DMS 273 (cell line): ENCODE measurements around the gene MORN3.
"Not testable (repeated sequence)": the region's sequence is repeated elsewhere in the genome, so short reads cannot be mapped to it uniquely, and the experiment has no call there.

Source experiments
- DNase-seq: peaks from one replicate; lab custom pipeline; 2025; ENCODE audit not compliant: unreplicated experiment; lab: John Stamatoyannopoulos, UW

The MORN3 gene, protein sequence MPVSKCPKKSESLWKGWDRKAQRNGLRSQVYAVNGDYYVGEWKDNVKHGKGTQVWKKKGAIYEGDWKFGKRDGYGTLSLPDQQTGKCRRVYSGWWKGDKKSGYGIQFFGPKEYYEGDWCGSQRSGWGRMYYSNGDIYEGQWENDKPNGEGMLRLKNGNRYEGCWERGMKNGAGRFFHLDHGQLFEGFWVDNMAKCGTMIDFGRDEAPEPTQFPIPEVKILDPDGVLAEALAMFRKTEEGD

DNA sequence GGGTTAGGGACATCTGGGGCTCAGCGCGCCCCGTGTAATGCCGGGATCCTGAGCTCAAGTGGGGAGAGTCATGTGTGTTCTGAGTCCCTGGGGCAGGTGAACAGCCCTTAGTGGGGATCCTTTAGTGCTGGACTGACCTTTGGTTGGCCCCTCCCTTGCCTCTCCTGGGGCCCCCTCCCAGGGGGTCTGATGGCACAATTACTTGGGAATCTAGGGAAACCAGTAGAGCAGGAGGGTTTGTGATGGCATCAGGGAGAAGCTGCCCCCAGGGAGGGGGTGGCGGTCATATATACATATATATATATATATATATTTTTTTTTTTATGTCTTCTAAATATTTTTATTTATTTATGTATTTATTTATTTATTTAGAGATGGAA is at the start of gene MORN3:
MORN3 (minus strand) TSS at position 134 of the 380 bp plus-strand sequence. CDS start 171 bp downstream, outside the sequence.
- DNase-seq, result no peak

DNA sequence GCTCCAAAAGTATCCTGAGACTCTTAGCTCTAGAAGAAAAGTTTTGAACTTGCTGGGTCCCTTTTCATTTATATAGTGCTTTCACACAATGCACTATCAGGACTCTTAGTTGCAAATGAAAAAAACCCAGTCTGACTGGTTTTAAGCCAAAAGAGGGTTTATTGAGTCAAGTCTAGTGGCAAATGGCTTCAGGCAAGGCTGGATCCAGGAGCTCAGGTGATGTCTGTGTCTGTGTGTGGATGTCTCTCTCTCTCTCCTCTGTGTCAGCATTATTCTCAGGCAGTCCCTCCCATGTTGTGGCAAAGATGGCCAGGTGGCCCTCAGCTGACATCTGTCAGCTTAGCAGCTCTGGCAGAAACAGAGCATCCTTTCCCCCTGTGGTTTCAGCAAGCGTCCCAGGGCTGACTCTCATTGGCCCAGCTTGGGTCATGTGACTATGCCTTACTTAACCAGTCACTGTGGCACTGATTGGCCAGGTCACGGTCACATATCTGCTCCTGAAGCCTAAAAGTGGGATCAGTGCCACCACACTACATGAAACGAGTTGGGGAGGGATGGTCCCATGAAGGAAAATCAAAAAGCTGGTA is 49.3 kb upstream of the MORN3 start:
- DNase-seq, result peak; percentile 56

DNA sequence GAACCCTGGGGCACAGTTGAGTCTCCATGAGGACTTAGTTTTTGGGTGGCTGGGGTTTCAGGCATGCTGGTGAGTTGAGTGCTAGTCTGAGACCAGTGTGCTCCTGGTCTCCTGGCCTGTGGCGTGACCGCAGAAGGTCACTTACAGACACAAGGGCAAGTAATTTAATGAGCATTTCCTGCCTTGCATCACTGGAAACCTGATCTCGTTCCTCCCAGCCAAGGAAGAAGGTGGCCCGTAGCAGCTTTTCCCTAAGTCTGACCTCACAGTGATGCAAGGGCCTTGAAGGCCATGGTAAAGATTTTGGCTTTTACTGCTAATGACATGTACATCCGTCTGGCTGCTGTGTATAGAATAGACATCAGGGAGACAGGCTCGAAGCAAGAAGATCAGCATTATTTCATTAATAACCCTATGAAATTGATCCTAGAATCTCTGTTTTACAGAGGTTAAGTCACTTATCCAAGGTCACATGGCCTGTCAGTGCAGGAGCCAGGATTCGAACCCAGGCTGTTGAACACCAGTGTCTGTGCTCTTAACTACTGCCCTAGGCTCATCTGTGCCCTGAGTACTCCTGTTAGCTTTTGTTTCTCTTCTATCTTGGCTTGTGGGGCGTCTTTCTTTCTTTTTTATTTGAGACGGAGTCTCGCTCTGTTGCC is 47.7 kb upstream of the MORN3 start:
- peak; percentile 9 for DNase-seq

DNA sequence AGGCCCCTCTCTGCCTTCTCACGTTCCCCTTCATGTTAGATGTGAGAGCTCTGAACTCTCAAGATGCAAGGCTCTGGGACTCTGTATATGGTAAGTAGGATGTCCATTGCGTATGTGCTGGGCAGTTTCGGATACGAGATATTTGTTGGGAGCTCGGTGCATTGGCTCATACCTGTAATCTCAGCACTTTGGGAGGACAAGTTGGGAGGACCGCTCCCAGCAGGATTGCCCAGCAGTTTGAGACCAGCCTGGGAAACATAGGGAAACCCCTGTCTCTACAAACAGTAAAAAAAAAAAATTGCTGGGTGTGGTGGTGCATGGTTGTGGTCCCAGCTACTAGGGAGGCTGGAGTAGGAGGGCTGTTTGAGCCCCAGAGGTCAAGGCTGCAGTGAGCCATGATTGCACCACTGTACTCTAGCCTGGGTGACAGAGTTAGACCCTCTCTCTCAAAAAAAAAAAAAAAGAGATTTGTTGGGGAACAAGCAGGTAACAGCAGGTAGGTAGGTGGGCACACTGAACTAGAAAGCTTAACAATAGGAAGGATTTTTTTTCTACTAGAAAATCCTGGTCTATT is 46.5 kb upstream of the MORN3 start:
- no peak for DNase-seq

DNA sequence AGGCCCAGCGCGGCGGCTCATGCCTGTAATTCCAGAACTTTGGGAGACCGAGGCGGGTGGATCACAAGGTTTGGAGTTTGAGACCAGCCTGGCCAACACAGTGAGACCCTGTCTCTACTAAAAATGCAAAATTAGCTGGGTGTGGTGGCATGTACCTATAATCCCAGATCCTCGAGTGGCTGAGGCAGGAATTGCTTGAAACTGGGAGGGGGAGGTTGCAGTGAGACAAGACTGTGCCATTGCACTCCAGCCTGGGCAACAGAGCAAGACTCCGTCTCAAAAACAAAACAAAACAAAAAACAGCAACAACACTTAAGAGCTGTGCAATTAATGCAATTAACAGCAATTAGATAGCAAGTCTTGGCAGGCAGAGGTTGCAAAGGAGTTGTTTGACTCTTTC is 45.6 kb upstream of the MORN3 start:
- DNase-seq, result not testable (repeated sequence)

DNA sequence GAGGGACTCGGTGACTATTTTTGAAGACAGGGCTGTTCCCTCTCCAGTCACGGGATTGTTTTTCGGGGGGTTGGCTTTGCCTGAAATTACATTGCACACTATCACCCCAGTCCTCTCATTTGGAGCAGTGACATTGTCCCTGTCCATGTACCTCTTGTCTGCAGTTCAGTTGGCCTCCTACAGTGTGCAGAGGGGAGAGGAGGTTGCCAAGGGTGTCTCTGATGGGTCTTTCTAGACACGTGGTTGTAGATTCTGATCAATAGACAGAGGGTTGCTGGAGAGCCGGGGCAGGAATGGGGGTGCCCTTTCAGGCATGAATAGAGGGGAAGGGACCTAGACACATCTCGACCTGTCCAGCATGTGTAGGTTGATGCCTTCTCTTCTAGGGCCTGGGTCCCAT is 44.3 kb upstream of the MORN3 start:
- peak; percentile 43 for DNase-seq

DNA sequence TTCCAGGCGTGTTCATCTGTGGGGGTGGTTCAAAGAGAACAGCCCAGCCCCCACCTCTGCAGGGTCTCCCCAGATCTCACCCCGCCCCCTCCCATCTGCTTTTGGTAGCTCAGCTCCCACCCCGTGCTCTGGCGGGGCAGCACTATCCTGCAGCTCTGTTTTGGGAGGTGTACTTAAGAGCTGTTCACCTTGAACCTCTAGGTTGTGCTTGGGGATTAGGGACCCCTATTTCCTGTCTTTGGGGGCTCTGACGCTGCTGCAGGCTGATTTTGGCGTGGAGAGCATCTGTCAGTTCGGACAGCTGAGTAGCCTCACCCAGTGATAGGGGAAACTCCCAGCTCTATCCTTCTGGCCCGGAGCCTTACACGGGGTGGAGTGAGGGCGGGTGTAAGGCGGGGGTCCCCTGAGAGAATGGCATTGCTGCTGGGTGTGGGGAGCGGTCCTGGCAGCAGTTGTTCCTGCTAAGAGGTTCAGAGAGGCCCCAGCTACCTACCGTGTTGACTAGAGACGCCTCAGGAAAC is 43.9 kb upstream of the MORN3 start:
- DNase-seq, result peak; percentile 72

DNA sequence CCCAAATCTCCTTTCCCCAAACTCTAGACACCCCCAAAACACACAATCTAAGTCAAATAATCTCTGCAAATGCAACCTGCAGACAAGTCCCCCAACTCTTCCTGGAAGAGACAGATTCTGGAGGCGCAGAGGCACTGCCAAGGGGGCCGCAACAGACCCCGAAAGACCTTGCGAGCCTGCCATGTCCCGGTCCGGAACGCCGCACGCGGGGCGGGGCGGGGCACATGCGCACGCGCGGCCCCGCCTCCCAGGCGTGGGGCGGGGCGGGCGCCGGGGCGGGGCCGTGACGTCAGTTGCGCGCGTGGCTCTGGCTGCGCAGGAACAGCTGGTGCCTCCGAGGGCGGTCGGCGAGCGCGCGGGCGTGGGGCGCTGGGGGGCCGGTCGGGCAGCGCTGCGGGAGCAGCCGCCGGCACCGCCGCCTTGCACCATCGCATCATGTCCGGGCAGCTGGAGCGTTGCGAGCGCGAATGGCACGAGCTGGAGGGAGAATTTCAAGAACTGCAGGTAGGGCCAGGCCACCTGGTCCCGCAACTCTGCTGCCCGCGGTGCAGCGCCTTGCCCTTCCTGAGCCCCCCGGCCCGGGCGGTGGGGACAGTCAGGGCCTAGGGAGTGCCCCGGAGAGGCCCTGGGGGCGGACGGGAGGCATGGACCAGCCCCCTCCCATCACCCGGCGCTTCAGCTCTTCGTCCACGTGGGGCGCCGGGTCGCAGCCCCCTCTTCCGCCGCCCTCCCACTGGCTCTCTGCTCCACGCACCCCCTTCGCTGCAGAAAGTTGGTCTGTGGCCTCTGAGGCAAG is 43.2 kb upstream of the MORN3 start, which contains the start of gene TMEM120B:
TMEM120B (plus strand) TSS at position 292 of the 796 bp plus-strand sequence; CDS start at position 436, 144 bp downstream.
- DNase-seq, result peak; percentile 89

DNA sequence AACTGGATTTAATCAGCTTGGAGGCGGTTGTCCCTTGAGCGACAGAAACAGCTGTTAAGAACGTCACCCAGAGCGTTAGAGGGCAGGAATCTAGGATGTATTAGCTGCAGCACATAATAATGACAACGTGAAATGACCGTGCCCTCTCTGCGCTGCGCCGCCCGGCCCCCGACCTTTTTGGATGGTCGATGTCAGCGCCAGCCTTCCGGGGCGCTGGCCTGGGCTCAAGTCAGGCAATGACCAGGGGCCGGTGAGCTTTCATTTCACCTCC is 42.7 kb upstream of the MORN3 start:
- DNase-seq, result peak; percentile 54

DNA sequence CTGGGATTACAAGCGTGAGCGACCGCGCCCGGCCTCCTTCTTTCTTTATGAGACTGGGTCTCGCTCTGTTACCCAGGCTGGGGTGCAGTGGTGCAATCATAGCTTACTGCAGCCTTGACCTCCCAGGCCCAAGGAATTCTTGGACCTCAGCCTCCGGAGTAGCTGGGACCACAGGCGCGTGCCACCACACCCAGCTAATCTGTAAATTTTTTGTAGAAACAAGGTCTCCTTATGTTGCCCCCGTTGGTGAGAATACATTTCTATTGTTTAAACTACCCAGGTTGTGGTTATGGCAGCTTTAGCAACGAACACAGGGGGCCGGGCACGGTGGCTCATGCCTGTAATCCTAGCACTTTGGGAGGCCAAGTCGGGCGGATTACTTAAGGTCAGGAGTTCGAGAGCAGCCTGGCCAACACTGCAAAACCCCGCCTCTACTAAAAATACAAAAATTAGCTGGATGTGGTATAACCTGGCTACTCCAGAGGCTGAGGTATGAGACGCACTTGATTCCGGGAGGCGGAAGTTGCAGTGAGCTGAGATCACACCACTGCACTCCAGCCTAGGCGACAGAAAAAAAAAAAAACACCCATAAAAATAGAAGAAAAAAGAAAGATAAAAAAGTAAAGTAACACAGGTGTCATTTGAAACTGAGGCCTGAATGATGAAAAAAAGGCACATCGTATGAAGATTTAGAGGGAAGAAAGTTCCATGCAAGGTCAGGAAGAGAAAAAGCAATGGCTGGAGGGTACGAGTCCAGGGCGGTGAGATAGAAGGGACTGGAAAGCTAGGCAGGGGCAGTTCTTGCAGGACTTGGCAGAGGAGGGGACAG is 42.1 kb upstream of the MORN3 start:
- no peak for DNase-seq

DNA sequence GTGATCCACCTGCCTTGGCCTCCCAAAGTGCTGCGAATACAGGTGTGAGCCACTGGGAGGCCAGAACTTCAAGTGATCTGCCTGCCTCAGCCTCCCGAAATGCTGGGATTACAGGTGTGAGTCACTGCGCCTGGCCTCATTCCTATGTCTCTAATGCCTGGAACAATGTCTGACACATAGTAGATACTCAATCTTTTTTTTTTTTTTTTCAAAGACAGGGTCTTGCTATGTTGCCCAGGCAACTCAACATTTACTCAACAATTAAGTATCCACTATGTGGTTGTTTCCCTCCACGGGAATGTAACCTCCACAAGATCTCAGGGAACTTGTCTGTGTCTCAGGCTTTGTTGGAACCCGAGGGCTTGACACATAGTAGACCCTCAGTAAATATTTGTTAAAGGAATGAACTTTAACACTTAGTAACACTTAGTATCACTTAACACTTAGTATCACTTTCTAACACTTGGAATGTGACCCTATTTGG is 40.1 kb upstream of the MORN3 start:
- DNase-seq, result no peak

DNA sequence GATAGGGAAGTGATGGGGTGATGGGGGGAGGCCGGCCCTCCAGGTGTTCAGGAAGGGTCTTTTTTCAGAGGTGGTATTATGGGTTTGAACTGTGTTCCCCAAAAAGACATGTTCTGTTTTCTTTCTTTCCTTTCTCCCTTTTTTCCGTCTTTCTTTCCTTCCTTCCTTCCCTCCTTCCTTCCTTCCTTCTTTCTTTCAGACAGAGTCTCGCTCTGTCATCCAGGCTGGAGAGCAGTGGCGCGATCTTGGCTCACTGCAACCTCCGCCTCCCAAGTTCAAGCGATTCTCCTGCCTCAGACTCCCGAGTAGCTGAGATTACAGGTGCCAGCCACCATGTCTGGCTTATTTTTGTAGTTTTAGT is 39.6 kb upstream of the MORN3 start:
- DNase-seq, result not testable (repeated sequence)

DNA sequence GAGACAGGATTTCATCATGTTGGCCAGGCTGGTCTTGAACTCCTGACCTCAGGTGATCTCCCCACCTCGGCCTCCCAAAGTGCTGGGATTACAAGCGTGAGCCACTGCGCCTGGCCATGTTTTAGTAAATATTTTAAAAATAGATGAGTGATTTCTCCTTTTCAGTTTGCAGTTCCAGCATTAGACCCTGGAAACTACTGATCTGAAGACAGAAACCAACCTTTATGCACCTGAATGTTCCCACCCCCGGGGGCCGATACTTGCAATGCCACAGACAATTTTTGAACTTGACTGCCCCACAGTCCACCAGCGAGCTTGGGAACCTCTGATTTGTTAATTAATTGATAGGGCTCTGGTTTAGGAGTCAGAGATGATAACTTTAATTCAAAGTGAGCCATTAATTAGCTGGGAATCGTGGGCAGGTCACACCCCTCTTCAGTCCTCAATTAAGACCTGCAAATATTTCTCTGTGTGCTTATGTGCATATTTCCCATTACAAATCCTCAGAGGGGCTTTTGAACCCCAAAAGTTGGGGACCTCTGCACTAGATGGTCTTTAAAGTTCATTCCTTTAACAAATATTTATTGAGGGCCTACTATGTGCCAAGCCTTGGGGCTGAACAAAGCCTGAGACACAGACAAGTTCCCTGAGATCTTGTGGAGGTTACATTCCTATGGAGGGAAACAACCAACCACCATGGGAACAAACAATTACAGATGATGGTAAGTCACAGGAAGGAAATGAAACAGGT is 39.0 kb upstream of the MORN3 start:
- DNase-seq, result no peak

DNA sequence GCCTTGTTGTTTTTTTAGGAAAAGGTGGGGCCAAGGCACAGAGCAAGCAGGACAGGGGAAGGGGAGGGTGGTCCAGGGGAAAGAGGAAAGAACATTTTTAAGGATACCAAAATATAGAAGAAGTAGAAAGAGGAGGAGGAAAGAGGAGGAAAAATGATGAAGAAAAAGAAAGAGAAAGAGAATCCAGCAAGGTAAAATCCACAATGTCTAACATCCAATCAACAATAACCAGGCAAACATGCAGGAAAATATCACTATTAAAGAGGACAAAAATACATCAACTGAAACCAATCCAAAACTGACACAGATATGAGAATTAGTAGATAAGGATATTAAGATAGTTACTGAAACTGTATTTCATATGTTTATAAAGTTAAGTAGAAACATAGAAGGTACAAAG is 36.1 kb upstream of the MORN3 start:
- no peak for DNase-seq

DNA sequence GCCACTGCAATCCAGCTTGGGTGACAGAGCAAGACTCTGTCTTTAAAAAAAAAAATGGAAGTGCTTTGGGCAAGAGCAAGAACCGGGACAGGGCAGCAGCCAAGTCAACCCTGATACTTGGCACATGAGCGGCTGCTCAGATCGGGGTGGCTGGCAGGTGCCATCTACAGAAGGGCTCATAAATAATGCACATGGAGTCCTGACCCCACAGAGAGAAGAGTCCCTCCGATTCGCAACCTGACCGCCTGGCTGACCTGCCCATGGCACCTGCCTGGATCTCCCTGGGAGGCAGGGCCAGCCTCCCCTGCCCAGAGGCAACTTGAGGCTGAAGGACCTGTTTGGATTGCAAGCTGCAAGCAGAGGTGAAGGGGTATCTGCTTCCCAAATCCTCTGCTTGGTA is 33.5 kb upstream of the MORN3 start:
- DNase-seq, result no peak

DNA sequence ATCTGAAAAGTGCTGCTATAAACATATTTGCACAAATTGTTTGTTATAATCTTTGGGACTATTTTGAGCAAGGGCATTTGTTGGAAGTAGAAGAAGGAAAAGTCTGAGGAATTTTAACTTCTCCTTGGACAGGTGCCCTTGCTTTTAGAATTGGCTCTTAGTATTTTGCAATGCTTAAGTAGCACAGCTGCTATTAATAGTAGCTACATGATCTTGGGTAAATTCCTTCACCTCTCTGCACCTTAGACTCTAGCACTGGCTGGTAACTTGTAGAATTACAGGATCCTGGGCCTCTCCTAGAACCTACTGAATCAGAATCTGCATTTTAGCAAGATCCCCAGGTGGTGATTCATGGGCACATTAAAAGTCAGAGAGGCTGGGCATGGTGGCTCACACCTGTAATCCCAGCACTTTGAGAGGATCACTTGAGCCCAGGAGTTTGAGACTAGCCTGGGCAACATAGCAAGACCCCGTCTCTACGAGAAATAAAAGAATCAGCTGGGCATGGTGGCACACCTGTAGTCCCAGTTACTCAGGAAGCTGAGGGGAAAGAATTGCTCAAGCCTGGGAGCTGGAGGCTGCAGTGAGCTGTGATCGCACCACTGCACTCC is 32.3 kb upstream of the MORN3 start:
- DNase-seq, result no peak

DNA sequence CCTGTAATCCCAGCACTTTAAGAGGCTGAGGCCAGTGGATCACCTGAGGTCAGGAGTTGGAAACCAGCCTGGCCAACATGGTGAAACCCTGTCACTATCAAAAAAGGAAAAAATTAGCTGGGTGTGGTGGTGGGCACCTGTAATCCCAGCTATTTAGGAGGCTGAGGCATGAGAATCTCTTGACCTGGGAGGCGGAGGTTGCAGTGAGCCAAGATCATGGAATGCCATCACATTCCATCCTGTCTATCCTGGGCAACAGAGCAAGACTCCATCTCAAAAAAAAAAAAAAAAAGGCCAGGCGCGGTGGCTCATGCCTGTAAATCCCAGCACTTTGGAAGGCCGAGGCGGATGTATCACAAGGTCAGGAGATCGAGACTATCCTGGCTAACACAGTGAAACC is 28.4 kb upstream of the MORN3 start:
- not testable (repeated sequence) for DNase-seq

DNA sequence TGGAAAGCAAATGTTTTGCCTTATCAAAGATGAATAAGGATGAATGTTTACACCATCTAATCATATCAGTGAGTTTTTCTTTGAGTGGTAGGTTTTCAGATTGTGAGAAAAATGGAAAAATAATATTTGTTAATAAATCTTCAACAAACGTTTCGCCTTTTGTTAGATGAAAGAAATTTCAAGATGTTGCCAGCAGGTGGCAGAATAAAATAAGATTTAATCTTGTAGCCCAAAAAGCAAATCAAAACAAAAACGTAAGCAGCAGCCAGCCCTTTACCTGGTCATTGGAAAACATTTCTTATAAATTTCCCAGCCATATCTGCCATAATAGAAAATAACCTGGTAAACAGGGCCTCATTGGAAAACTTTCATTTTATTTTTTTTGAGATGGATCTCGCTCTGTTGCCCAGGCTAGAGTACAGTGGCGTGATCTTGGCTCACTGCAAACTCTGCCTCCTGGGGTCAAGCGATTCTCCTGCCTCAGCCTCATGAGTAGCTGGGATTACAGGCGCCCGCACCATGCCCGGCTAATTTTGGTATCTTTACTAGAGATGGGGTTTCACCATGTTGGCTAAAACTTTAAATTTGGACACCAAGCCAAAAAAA is 27.7 kb upstream of the MORN3 start:
- peak; percentile 72 for DNase-seq
